GM18508 (cell line): ENCODE results near the gene RAB12.
"Not testable (repeated sequence)": the region's sequence is repeated elsewhere in the genome, so short reads cannot be mapped to it uniquely, and the experiment has no call there.

Experiments
- ATAC-seq: cut with Tn5 transposase; IDR thresholded peaks from one replicate; pipeline ENCODE4 v1.9.1; 2021; ENCODE audit warnings: moderate number of reproducible peaks; ENCODE audit not compliant: insufficient read depth, unreplicated experiment

Gene RAB12, protein sequence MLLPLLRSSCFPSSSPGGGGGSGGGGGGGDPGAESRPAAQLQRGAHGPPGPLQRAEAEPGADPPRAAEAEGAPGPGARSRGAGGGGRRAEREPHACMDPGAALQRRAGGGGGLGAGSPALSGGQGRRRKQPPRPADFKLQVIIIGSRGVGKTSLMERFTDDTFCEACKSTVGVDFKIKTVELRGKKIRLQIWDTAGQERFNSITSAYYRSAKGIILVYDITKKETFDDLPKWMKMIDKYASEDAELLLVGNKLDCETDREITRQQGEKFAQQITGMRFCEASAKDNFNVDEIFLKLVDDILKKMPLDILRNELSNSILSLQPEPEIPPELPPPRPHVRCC

DNA sequence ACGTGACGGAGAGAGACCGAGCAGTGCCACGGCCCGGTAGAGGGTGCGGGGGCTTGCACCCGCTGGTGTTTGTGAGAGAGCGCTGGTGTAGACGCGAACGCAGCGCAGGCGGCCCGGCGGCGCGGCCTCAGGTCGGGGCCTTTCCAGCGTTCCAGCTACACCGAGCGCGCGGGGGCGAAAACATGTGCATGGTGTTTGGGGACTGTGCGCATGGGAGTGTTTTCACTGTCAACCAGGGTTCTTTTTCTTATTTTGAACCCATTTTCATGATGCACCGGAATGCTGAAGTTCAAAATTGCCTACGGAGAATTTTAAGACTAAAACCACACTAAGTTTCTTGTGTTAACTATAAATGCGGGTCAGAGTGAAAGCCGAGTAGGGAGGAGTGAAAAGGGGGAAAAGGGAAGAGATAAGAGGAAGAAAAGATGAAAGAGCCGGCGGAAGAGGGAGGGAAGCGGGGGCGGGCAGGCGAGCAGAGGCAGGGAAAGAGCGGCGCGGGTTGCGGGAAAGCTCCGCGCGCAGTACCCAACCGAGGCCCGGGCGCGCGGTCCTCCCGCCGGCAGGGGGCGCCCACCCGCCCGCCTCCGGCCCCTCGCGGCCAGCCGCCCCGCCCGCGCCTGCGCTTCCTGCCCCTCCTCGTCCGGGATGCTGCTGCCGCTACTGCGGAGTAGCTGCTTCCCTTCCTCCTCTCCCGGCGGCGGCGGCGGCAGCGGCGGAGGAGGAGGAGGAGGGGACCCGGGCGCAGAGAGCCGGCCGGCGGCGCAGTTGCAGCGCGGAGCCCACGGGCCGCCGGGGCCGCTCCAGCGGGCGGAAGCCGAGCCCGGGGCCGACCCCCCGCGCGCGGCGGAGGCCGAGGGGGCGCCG lies at the start of gene RAB12:
TSS of gene RAB12 (plus strand) at position 643 of the 864 bp plus-strand sequence. CDS start at position 646, 3 bp downstream.
- peak; percentile 39 for ATAC-seq

DNA sequence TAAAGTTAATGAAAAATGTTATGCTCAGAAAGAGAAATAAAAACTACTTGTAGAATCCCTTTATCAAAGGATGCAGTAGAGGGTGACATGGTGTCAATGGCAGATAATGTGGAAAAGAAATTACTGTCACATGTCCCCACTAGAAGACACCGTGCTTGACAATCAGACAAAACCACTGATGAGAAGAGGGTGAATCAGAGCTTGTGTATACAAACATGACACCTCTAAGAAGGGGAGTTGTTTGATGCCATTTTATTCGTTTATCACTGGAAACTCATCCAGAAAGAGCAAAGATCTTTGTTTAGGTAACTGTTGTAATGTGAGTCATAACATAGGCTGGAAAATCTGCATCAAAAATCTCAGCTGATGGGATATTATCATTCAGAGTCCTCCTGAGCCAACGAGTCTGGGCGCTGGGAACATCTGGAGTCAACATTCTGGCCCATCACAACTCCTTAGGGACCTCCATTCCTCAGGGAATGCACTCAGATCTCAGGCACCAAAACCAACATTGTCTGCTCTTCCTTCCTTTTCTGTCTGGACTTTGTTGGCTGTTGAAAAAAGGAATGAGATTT lies 49.5 kb upstream of the RAB12 start:
- ATAC-seq = no peak

DNA sequence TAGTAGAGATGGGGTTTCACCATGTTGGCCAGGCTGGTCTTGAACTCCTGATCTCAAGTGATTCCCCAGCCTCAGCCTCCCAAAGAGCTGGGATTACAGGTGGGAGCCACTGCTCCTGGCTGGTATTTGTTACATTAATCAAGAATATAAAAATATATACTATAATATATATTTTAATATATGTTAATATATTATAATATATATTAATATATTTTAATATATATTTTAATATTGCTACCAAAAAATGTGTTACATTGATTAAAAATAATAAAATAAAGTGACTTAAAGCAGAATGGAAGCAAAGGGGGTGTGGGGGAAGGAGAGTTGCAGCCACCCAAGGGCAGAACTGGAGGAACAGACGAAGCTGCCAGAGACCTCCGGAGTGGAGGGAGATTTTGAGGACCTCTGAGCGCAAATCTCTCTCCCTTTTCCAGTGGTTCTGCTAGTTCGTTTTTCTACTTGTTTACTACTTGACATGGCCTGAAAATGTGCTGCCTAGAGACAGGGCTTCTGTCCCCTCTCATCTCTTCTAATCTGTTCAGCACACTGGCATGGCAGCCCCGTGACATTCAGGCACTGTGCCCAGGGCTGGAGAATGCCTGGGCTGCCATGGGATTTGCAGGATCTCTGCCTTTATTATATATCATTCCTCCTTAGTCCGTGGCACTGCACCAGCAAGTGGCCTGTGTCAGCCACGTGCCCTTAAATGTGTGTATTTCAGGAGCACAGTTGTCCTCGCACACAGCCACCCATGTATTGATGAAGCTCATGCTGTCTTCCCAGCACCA lies 47.9 kb upstream of the RAB12 start:
- no peak for ATAC-seq

DNA sequence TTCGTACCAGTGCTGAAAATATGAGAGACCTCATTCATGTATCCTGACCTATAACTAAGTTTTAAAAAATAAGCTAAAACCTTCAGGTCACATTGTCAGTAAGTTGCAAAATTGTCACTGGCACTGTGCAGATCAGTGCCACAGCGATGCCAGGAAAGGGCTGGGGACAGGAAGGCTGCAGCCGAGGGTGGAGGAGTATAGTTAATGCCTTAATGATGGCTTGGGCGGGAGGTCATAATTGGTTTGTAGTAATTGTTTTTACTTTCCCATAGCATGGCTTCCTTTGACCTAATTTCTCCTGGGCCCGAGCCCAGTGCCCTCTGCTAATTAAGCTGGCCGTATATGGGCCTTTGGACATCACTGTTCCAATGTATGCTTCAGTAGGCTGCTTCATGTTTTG lies 47.2 kb upstream of the RAB12 start:
- ATAC-seq = no peak

DNA sequence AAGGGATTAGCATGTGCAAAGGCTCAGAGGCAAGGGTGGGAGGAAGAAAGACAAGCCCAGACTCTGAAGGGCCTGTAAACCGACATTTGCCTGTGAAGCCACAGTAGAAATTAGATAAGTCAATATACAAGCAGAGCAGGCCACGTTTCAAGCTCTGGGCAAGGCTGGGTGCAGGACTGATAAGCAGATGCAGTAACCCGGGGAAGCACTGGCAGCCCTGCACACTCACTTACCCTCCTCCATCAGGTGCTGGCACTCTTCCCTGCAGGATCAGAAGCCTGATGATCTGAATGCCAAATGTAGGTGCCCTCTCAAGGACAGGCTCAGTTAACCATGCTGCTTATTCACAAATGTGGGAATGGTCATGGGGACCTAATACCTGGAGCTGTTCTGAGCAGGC lies 46.3 kb upstream of the RAB12 start:
- no peak for ATAC-seq

DNA sequence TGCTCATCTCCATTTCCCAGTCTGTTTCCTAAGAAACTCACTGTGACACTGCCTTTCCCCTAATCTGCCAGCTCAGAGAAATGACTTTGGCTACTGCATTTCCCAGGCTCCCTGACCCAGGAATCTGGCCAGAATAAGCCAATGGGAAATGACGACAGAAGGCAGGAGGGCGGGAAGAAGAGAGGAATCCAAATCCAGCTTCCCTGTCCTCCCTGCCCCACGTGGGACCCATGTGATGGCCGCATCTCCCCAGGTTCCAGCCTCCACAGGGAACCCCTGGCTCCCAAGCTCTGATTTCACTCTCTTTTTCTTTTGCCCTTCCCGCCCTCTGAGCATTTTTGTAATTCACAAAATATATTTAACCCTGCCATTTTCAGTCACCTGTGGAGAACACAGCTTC lies 37.8 kb upstream of the RAB12 start:
- no peak for ATAC-seq

DNA sequence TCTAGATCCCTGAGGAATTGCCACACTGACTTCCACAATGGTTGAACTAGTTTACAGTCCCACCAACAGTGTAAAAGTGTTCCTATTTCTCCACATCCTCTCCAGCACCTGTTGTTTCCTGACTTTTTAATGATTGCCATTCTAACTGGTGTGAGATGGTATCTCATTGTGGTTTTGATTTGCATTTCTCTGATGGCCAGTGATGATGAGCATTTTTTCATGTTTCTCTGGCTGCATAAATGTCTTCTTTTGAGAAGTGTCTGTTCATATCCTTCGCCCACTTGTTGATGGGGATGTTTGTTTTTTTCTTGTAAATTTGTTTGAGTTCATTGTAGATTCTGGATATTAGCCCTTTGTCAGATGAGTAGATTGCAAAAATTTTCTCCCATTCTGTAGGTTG lies 35.5 kb upstream of the RAB12 start:
- ATAC-seq = not testable (repeated sequence)

DNA sequence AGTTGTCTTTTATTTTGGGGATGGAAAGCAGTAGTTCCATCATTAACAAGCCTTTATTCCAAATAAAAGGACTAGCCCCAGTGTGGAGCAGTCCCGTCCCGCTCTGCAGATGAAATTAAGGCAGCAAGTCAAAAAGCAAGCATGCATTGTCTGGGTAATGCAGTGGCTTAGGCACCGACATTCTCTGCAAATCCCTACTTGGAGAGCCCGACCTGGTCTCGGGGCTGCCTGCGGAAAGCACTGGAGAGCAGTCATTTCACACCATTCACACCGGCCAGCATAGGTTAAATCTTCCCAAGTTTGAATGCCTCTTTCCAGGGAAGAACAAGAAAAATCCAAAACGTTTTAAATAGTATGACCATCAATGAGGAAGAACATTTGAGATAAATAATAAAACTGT lies 24.4 kb upstream of the RAB12 start:
- no peak for ATAC-seq

DNA sequence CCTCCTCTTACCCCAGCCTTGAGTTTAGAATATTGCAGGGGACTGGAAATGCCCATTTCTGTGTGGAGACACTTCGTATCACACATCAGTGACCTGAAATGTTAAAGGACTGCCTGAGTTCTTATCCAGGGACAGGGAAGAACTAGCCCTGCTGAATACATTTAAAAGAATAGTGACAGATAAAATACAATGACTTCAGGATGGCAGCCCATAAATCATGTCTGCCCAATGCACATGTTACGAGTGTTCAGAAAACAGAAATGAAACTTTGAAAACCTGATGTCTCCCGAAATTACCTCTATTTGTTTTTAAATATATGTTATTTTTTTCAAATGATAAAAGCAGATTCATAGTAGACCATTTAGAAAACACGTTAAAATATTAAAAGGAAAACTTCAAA lies 22.3 kb upstream of the RAB12 start:
- ATAC-seq = no peak

DNA sequence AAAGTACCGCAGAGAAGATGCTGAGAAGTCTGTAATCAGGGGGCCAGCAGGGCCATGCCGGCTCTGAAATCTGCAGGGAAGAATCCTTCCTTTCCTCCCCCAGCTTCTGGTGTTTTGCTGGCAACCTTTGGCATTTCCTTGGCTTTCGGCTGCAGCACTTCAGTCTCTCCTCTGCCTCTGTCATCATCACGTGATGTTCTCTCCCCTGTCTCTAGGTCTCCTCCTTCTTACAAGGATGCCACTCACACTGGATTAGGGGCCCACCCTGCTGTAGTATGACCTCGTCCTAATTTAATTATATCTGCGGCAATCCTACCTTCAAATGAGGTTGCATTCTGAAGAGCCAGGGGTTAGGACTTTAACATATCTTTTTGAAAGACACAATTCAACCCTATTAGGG lies 13.8 kb upstream of the RAB12 start:
- no peak for ATAC-seq

DNA sequence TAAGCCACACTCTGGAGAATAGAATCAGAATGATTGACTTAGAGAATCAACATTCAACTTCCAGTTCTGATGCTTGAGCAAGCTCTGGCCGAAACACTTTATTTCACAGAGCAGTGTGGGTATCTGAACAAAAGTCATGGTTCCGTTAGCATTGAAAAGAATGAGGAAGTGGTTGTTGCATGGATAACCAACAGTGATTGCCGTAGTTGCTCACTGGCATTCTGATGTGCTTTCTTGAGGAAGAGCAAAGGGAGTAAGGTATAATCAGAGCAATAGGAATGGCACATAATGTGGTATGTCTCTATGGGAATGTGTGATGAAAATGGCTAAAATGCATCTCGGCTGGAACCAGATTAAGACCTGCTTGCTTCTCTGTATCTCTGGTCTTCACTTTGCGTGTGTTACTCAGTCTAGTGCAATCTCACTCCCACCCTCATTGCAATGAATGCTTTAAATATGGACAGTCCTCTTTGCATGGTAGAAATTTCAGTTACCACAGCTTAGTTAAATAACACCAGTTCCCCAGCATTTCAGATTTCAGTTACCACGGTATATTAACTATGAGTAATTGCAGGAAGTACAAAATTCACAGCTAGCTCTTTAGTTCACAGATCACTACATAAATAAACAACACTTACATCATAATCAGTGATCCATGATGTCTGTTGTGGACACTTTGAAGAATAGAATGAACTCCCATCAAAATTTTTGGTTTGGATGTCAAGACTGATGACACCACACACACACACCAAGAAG lies 7.8 kb upstream of the RAB12 start:
- ATAC-seq = peak; percentile 47

DNA sequence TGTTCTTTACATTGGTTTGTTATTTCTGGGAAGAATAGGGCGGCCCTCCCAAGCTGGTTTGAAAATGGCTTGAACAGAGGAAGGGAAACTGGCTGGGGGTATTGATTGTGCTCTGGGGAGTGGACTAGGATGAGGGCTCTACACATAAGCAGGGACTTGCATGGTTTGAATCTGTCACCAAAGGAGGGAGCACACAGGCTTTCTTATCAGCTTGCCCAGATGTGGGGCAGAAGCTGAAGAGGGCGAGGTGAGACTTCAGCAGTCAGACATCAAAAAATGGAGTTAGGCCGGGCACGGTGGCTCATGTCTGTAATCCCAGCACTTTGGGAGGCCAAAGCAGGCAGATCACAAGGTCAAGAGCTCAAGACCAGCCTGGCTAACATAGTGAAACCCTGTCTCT lies 7.2 kb upstream of the RAB12 start:
- no peak for ATAC-seq

DNA sequence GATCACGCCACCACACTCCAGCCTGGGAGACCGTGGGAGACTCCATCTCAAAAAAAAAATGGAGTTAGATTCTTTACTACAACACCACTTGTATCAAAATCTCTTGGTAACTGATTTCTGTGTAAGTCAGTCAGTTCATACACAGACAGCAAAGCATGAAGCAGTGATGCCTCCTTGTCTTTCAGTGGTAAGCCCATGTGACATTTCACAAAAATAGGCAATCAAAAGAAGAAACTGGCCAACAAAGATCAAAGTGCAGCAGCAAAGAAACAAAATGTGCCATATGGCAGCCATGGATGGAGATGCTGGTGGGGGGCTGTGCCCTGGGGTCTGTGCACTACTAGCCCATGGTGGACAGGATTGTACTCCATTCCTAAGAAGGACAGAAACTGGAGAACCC lies 6.7 kb upstream of the RAB12 start:
- no peak for ATAC-seq

DNA sequence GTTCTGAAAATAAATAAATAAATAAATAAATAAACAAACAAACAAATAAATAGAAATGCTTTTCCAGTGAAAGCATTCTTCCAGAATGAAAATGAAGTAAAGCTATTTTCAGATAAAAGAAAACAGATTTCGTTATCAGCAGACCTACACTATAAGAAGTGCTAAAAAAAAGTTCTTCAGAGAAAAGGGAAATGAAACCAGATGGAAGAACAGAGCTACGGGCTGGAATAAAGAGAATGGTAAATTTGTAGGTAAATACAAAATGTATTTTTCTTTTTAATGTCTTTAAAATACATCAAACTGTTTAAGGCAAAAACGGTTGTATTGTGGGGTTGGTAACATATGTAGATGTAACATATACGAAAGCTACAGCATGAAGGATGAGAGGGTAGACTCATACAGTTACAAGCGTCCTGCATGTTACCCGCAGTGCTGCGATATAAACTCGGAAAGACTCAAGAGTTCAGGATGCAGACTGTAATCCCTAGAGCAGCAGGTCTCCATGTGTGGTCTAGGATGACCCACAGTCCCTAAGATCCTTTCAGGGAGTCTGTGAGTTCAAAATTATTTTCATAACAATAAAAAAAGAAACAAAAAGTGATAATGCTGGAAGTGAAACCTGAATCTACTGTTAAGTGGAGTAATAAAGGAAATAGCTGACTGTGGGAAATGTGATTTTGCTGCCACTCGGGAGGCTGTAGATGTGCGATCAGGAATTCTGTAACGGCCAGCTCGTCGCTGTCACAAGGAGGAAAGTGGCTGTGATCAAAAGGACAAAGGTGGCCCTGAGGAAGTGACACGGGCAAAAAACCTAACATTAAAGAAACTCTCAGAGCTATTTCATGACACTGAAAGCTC lies 5.3 kb upstream of the RAB12 start:
- no peak for ATAC-seq

DNA sequence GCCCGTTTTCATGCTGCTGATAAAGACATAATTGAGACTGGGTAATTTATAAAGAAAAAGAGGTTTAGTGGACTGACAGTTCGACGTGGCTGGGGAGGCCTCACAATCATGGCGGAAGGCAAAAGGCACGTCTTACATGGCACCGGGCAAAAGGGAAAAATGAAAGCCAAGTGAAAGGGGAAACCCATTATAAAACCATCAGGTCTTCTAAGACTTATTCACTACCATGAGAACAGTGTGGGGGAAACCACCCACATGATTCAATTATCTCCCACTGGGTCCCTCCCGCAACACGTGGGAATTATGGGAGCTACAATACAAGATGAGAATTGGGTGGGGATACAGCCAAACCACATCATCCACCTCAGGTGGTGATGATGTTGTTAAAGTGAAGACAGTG lies 3.3 kb upstream of the RAB12 start:
- ATAC-seq = no peak

DNA sequence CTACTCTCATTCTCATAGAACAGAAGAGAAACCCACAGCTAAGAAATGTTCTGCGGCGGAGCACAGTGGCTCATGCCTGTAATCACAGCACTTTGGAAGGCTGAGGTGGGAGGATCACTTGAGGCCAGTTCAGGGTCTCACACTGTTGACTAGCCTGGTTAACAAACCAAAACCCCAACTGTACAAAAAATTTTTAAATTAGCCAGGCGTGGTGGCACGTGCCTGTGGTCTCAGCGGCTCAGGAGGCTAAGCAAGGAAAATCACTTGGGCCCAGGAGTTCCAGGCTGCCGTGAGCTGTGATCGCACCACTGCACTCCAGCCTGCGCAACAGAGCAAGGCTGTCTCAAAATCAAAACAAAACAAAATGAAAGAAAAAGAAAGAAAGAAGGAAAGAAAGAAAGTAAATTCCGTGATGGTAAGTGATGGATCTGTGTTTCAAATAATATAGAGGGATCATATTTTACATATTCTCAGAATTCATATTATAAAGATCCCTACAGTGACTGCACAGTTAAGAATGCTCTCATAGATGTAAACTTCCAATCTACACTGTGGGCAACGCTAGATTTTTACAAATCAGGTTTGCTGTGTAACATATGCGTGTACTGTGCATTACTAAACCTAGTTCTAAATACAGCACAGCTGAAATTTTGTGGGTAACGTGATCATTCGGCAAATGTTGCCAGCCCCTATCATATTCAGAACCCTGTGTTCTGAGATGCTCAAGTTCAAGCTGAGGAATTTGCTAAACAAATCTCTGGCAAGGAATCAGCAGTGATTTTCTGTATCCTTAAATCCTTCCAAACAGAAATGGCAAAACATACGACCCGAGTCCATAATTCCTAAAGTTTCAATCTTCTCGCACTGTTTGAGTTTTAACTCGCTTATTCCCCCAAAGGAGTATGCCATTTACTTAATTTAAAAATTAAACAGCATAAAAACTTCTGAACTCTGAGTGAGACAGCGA lies 1.2 kb upstream of the RAB12 start:
- no peak for ATAC-seq

DNA sequence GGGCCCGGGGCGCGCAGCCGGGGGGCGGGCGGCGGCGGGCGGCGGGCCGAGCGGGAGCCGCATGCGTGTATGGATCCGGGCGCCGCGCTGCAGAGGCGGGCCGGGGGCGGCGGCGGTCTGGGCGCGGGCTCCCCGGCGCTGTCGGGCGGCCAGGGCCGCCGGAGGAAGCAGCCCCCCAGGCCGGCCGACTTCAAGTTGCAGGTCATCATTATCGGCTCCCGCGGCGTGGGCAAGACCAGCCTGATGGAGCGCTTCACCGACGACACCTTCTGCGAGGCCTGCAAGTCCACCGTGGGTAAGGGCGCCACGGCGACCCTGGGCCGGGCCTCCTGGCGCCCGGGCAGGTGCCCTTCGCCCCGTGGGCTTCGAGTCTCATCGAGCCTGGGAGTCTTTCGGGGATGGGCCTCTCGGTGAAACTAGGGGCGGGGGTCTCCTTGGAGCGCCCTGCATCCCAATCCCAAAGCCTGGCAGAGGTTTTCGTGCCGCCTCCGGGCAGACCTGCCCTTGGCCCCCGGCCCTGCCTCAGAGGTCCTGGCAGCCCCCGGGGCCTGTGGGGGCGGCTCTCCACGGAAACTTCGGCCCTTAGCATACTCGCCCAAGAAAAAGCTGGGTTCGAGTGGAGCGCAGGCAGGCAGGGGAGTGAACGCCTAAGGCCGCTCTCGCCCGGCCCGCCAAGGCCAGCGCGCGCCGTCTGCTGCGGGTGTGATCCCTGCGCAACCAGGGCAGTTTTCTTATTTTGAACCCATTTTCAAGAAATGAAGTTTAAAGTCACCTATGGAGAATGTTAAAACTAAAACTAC lies 622 bp downstream of the RAB12 start:
- ATAC-seq = peak; percentile 13
